ENCODE results near the gene FREY1. TPM values are rescaled to one million over a fixed set of nuclear protein-coding genes. Genes with fewer than 3 reads are reported as not detected.

FREY1 gene
- total RNA-seq, 4 donors from 2014 or later, result 0.91 to 2.3 TPM; not detected in 2

DNA sequence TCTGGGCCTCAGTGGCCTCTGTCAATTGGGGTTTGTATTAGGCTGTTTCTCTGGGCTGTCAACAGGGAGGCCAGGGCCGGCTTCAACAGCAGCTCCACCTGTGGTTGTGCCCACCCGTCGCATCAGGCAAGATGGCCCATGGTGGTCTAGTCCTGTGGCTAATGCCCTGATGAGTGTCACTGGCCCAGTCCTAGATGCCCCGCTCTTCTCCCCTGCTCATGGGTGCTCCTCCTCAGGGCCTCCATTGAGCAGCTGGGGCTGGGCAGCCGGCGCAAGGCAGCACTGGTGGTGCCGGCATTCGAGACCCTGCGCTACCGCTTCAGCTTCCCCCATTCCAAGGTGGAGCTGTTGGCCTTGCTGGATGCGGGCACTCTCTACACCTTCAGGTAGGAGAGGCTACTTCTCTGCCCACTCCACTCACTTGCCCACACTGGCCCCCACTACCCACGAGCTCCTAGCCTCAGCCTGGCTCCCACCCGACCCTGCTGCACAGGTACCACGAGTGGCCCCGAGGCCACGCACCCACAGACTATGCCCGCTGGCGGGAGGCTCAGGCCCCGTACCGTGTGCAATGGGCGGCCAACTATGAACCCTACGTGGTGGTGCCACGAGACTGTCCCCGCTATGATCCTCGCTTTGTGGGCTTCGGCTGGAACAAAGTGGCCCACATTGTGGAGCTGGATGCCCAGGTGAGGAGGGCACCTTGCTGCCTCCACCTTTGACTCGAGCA is 20.8 kb upstream of the FREY1 start:
- intact Hi-C loops (cut with DNase I; ENCODE audit: low total_unique reads), result no loop called here
- WGBS, 2 donors, result 82 to 88% methylated on average over 24 to 27 of the region's 27 CpGs
- peak in 1 of 2 donors; percentile 81 for DNase-seq (ENCODE audit: low spot score in 2 of 2)
- no peak overlapping the region for H3K4me3 ChIP-seq (ENCODE audit: low read depth, poor library complexity, severe bottlenecking)
- TF ChIP-seq CTCF (IDR thresholded peaks at IDR 0.05), result no peak
- no peak for TF ChIP-seq POLR2A (IDR thresholded peaks at IDR 0.05)

DNA sequence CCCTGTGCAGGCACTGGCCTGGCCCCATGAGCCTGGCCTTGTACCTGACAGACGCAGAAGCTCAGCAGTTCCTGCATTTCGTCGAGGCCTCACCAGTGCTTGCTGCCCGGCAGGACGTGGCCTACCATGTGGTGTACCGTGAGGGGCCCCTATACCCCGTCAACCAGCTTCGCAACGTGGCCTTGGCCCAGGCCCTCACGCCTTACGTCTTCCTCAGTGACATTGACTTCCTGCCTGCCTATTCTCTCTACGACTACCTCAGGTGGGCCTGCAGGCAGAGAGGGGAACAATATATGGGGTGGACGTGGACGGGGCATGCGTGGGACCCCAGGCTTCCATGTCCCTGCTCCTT is 20.2 kb upstream of the FREY1 start:
- no peak overlapping the region for H3K4me3 ChIP-seq (ENCODE audit: low read depth, poor library complexity, severe bottlenecking)
- DNase-seq (ENCODE audit: low spot score in 2 of 2), result peak in 1 of 2 donors; percentile 72
- WGBS, 2 donors, result 69 to 79% methylated on average over 14 to 15 of the region's 15 CpGs
- no peak for TF ChIP-seq CTCF (IDR thresholded peaks at IDR 0.05)
- TF ChIP-seq POLR2A (IDR thresholded peaks at IDR 0.05), result no peak
- intact Hi-C loops (cut with DNase I; ENCODE audit: low total_unique reads), result no loop called here

DNA sequence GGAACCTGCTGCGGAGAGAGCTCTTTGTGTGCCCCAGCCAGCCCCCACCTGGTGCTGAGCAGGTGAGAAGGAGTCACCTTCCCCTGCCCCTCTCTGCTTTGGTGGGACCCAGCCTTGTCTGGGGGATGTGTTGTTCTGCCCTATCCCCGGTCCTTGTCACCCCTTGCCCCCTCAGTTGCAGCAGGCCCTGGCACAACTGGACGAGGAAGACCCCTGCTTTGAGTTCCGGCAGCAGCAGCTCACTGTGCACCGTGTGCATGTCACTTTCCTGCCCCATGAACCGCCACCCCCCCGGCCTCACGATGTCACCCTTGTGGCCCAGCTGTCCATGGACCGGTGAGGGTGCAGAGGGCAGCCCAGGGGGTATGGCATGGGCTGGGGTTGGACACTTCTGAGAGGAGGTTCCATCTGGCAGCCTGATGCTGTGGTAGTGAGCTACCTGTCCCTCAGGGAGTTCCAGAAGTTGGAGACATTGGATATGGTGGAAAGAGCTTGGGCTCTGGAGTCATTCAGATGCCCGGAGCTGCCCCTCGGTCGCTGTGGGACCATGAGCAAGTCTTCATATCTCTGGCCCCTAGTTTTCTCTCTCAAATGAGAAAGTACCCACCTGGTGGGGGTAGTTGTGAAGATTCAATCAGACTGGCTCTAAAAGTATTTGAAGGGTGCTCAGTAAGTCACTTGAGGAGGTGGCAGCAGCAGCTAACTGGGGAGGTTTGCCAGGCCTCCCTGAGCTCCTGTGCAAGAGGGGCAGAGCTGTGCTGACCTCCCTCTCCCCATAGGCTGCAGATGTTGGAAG is 19.7 kb upstream of the FREY1 start:
- no peak overlapping the region for H3K4me3 ChIP-seq (ENCODE audit: low read depth, poor library complexity, severe bottlenecking)
- intact Hi-C loops (cut with DNase I; ENCODE audit: low total_unique reads), result no loop called here
- 85 to 87% methylated on average over 12 of the region's 12 CpGs for WGBS, 2 donors
- TF ChIP-seq CTCF (IDR thresholded peaks at IDR 0.05) (no peak), POLR2A (IDR thresholded peaks at IDR 0.05) (no peak)
- DNase-seq (ENCODE audit: low spot score in 2 of 2), result peak in 1 of 2 donors; percentile 83

- DNase-seq (ENCODE audit: low spot score in 2 of 2), result peak in 1 of 2 donors; percentile 84
- intact Hi-C loops (cut with DNase I; ENCODE audit: low total_unique reads), result no loop called here
- WGBS, 2 donors, result 54 to 58% methylated on average over 12 of the region's 12 CpGs
- no peak overlapping the region for H3K4me3 ChIP-seq (ENCODE audit: low read depth, poor library complexity, severe bottlenecking)
- no peak for TF ChIP-seq CTCF (IDR thresholded peaks at IDR 0.05)
- no peak for TF ChIP-seq POLR2A (IDR thresholded peaks at IDR 0.05)
Measured at GRCh38 chr11:45926001-45926401, 18.9 kb upstream of the FREY1 start.

DNA sequence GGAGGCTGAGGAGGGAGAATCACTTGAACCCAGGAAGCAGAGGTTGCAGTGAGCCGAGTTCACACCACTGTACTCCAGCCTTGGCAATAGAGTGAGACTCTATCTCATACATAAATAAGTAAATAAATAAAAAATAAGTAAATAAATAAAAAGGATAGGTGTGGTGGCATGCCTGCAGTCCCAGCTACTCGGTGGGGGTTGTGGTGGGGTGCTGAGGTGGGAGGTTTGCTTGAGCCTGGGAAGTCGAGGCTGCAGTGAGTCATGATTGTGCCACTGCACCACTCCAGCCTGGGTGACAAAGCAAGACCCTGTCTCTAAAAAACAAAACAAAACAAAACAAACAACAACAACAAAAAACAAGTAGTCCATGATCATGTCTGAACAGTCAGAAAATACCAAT is 18.5 kb upstream of the FREY1 start:
- no peak for TF ChIP-seq CTCF (IDR thresholded peaks at IDR 0.05)
- no peak for TF ChIP-seq POLR2A (IDR thresholded peaks at IDR 0.05)
- no peak overlapping the region for H3K4me3 ChIP-seq (ENCODE audit: low read depth, poor library complexity, severe bottlenecking)
- DNase-seq (ENCODE audit: low spot score in 2 of 2), result peak in 1 of 2 donors; percentile 57
- intact Hi-C loops (cut with DNase I; ENCODE audit: low total_unique reads), result no loop called here
- WGBS, 2 donors, result 74 to 79% methylated on average over 3 of the region's 3 CpGs
